Gastrocnemius medialis (tissue), 4 donors: ENCODE results near the gene UGT1A5.

Source experiments
- CTCF ChIP-seq, 5 experiments: fragments of 450-650 bp in 3 of 5; fragments of 200-600 bp in 2 of 5; sonication (generic) in 2 of 5; IDR thresholded peaks in 4 of 5; conservative IDR thresholded peaks in 1 of 5; 1 replicate in 4 of 5; 2 replicates in 1 of 5; pipeline ENCODE4 v1.5.1; 2016 to 2019; ENCODE audit warnings: antibody characterized with exemption in 5 of 5, mild to moderate bottlenecking in 3 of 5, moderate library complexity in 3 of 5
- POLR2A ChIP-seq, 2 donors: fragments of 450-650 bp; IDR thresholded peaks; one replicate each; pipeline ENCODE4 v1.6.1; 2017; ENCODE audit warnings: antibody characterized with exemption in 2 of 2, mild to moderate bottlenecking in 2 of 2, moderate library complexity in 2 of 2

GRCh38 chr2:233815861-233816260 is 103.2 kb downstream of the UGT1A5 start:
- TF ChIP-seq CTCF (IDR thresholded peaks at IDR 0.05 in 4 of 5, conservative IDR thresholded peaks at IDR 0.05 in 1 of 5) = no peak
- TF ChIP-seq POLR2A (IDR thresholded peaks at IDR 0.05) = no peak
